ENCODE data around the gene EDC4. TPM values are rescaled to one million over a fixed set of nuclear protein-coding genes. Genes with fewer than 3 reads are reported as not detected.

EDC4 gene
- total RNA-seq, 2 donors from 2014 or later: 58.6 to 96.5 TPM

DNA sequence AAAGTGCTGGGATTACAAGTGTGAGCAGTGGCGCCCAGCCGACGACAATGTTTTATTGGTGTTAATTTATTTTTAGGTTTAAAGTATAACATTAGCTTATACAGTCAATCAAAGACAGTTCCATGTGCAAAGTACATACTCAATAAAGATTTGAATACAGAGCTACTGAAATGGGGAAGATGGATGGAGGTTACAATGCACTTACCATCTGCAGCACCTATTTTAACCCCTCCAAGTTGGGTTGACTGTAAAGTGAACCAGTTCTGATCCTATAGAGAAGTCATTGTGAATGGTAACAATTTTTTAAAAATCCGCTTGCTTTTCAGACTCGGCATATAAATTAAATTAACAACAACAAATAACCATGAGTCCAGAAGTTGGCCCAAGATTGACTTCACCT, 19.5 kb downstream of the EDC4 start:
- peak overlapping the region in 1 of 2 donors; percentile 71 for H3K9ac ChIP-seq (ENCODE audit: low read depth in 2 of 2, low read length in 2 of 2)
- H3K4me3 ChIP-seq: peak overlapping the region; percentile 96
- DNase-seq: no peak
- no peaks in the 10 kb centered on the region for H3K9me3 ChIP-seq
- TF ChIP-seq, protein P1, sequence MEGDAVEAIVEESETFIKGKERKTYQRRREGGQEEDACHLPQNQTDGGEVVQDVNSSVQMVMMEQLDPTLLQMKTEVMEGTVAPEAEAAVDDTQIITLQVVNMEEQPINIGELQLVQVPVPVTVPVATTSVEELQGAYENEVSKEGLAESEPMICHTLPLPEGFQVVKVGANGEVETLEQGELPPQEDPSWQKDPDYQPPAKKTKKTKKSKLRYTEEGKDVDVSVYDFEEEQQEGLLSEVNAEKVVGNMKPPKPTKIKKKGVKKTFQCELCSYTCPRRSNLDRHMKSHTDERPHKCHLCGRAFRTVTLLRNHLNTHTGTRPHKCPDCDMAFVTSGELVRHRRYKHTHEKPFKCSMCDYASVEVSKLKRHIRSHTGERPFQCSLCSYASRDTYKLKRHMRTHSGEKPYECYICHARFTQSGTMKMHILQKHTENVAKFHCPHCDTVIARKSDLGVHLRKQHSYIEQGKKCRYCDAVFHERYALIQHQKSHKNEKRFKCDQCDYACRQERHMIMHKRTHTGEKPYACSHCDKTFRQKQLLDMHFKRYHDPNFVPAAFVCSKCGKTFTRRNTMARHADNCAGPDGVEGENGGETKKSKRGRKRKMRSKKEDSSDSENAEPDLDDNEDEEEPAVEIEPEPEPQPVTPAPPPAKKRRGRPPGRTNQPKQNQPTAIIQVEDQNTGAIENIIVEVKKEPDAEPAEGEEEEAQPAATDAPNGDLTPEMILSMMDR (IDR thresholded peaks at IDR 0.05): no peak
- H3K27me3 ChIP-seq: no peaks in the 10 kb centered on the region
- H3K27ac ChIP-seq: peak overlapping the region; percentile 4
- no peaks in the 10 kb centered on the region for H3K36me3 ChIP-seq
- H3K4me1 ChIP-seq: peaks cover 11% of the 10 kb centered on the region
- intact Hi-C loops (cut with DNase I): no loop called here

DNA sequence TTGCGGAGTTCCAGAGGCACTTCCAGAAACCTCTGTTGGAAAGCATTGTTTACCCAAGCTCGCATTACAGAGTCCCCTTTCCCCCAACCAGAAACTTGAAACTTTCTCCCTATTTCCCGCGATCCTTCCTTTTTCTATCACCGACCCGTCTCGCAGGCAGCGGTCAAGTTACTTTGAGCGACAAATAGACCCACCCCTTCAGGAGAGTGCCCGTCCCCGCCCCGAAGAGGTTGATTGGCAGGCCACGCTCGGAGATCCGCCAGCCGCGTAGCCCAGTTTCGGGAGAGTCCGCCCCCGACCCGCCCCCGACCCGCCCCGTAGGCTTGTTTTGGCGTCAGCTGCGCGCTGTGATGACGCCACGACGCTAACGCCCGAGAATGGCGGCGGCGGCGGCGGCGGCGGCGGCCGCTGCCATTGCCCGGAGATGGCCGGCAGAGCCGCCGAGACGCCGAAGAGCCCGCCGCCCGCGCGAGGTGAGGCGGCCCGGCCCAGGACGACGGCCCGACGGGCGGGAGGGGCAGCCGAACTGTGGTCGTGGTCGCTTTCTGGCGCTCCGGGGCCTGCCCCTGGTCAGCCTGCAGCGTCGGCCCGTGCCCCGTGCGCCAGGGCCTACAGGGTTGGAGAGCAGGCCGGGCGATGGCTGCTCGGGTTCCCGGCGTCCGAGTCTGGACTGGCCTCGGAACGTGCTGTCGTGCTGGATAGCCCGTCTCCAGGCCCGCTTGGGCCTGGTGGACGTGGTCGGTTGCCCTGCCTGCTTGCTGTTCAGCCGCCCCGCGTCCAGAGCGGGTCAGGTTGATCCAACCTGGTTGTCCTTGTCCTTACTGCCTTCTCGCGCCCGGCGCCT, 20.3 kb downstream of the EDC4 start, which contains the start of gene PSKH1:
TSS of gene PSKH1 (plus strand) at position 356 of the 844 bp plus-strand sequence. CDS start 15,496 bp downstream, outside the sequence.
- Histone ChIP-seq H3K9ac (ENCODE audit: low read depth in 2 of 2, low read length in 2 of 2) (peak within 1 kb of the TSS; percentile 100), H3K4me3 (peak within 1 kb of the TSS; percentile 96), H3K9me3 (no peaks in the 10 kb centered on the region), H3K27me3 (no peaks in the 10 kb centered on the region), H3K36me3 (no peaks in the 10 kb centered on the region), H3K4me1 (peaks cover 11% of the 10 kb centered on the region), H3K27ac (peak within 1 kb of the TSS; percentile 93)
- intact Hi-C loops (cut with DNase I): no loop called here
- DNase-seq: peak; percentile 98
- TF ChIP-seq, protein P1 (IDR thresholded peaks at IDR 0.05): no peak

DNA sequence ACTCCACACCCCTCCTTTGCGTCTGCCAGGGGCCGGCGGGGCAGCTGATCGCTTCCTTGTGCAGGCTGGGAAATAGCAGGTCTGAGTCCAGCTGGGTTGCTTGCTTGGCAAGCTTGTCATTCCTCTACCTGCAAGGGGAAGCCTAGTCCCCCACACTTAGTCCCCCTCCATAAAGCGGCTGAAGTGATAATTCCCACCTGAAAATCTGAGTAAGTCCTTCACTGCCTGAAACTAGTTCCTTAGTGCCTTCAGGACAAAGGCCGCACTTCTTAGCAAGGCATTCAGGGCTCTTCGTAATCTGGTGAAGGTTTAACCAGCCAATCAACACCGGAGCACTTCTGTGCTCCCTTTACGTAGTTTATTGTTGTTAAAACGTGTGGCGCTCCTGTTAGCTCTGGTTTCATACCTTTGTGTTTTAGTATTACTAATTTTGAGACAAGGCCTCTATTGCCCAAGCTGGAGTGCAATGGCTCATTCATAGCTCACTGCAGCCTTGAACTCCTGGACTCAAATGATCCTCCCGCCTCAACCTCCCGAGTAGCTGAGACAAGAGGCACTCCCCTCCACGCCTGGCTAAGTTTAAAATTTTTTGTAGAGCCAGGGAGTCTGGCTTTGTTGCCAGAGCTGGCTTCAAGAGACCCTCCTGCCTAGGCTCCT, 21.0 kb downstream of the EDC4 start:
- H3K9me3 ChIP-seq: no peaks in the 10 kb centered on the region
- no peaks in the 10 kb centered on the region for H3K36me3 ChIP-seq
- DNase-seq: peak; percentile 58
- H3K27me3 ChIP-seq: no peaks in the 10 kb centered on the region
- H3K4me3 ChIP-seq: peak overlapping the region; percentile 96
- TF ChIP-seq, protein P1 (IDR thresholded peaks at IDR 0.05): no peak
- H3K4me1 ChIP-seq: peaks cover 11% of the 10 kb centered on the region
- intact Hi-C loops (cut with DNase I): no loop called here
- H3K9ac ChIP-seq (ENCODE audit: low read depth in 2 of 2, low read length in 2 of 2): peak overlapping the region; percentile 100
- H3K27ac ChIP-seq: peak overlapping the region; percentile 93

DNA sequence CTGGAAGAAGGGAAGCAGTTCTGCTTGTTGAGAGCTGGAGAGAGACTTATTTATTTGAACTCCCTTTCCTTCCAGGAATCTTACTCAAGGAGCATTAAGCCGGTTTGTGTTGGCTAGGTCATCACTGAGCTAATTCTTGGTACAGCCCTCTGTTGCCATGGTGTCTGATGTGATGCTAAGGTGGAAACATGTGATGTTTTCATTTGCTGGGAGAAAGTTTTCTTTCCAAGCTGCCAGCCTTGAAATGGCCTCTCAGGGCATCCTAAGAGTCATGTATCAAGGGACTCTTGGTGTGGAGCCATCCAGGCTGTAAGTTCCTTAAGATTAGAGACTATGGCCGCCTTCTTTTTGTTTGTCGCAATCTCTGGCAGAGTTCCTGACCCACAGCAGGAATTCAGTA, 24.4 kb downstream of the EDC4 start:
- no peaks in the 10 kb centered on the region for H3K27me3 ChIP-seq
- no peak overlapping the region for H3K4me3 ChIP-seq
- no peaks in the 10 kb centered on the region for H3K36me3 ChIP-seq
- no peak for DNase-seq
- no peaks in the 10 kb centered on the region for H3K9me3 ChIP-seq
- H3K4me1 ChIP-seq: peaks cover 10% of the 10 kb centered on the region
- no peak overlapping the region for H3K27ac ChIP-seq
- H3K9ac ChIP-seq (ENCODE audit: low read depth in 2 of 2, low read length in 2 of 2): no peak overlapping the region
- intact Hi-C loops (cut with DNase I): no loop called here
- TF ChIP-seq, protein P1 (IDR thresholded peaks at IDR 0.05): no peak

DNA sequence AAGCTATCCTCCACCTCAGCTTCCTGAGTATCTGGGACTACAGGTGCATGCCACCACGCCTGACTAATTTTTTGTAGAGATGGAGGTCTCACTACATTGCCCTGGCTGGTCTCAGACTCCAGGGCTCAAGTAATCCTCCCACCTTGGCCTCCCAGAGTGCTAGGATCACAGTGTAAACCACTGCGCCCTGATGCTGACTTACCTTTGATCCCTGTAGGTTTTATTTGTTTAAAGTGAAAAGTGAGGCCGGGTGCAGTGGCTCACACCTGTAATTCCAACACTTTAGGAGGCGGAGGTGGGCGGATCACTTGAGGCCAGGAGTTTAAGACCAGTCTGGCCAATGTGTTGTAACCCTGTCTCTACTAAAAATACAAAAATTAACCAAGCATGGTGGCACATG, 28.9 kb downstream of the EDC4 start:
- TF ChIP-seq, protein P1 (IDR thresholded peaks at IDR 0.05): no peak
- no peaks in the 10 kb centered on the region for H3K27me3 ChIP-seq
- no peaks in the 10 kb centered on the region for H3K9me3 ChIP-seq
- no peaks in the 10 kb centered on the region for H3K36me3 ChIP-seq
- no peak overlapping the region for H3K9ac ChIP-seq (ENCODE audit: low read depth in 2 of 2, low read length in 2 of 2)
- no peak overlapping the region for H3K4me3 ChIP-seq
- H3K27ac ChIP-seq: peak overlapping the region; percentile 1
- intact Hi-C loops (cut with DNase I): no loop called here
- DNase-seq: peak; percentile 65
- no peaks in the 10 kb centered on the region for H3K4me1 ChIP-seq

All from colonic mucosa (tissue), 4 donors.